ENCODE measurements around the gene MAML2.

- TF ChIP-seq, protein P1, sequence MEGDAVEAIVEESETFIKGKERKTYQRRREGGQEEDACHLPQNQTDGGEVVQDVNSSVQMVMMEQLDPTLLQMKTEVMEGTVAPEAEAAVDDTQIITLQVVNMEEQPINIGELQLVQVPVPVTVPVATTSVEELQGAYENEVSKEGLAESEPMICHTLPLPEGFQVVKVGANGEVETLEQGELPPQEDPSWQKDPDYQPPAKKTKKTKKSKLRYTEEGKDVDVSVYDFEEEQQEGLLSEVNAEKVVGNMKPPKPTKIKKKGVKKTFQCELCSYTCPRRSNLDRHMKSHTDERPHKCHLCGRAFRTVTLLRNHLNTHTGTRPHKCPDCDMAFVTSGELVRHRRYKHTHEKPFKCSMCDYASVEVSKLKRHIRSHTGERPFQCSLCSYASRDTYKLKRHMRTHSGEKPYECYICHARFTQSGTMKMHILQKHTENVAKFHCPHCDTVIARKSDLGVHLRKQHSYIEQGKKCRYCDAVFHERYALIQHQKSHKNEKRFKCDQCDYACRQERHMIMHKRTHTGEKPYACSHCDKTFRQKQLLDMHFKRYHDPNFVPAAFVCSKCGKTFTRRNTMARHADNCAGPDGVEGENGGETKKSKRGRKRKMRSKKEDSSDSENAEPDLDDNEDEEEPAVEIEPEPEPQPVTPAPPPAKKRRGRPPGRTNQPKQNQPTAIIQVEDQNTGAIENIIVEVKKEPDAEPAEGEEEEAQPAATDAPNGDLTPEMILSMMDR (IDR thresholded peaks at IDR 0.05; ENCODE audit: low read length): no peak
- TF ChIP-seq EZH2phosphoT487 (IDR thresholded peaks at IDR 0.05; ENCODE audit: low read length) (no peak), EZH2 (optimal IDR thresholded peaks at IDR 0.05; ENCODE audit: low read depth, low read length) (no peak)
These were observed 353.2 kb downstream of the MAML2 start for GRCh38 chr11:95989780-95990179.

Data from MM.1S (cell line).